ENCODE results near the gene APOA1.

The APOA1 gene

DNA sequence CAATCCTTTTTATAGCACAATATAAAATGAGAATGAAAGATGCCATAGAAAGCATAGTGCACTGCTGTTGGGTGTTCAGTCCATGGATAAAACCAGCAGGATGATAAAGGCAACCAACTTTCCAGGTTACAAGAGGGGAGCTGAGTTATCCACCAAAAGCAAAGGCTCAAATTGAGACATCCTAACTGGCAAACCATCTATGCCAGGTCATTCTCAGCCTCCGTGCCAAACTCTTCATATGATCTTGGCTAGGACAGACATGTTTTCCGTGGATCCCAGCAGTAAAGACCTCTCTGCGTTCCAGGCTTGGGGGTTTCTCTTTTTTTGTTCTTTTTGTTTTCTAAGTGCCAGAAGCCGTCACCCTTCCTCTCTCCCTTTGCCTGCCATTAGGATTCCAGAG, 7.3 kb upstream of the APOA1 start:
- no peak for DNase-seq (ENCODE audit: low read depth in 1 of 2, low spot score in 1 of 2)
- Histone ChIP-seq H3K27ac (replicated peaks) (no peak overlapping the region), H3K4me3 (replicated peaks; ENCODE audit: insufficient read depth, low read length) (no peak overlapping the region), H3K27me3 (ENCODE audit: insufficient read depth, poor library complexity, severe bottlenecking) (no peaks in the 10 kb centered on the region)
- no peak for TF ChIP-seq SPI1 (IDR thresholded peaks at IDR 0.05; ENCODE audit: borderline replicate concordance, low read depth)
- TF ChIP-seq REST (IDR thresholded peaks at IDR 0.05; ENCODE audit: insufficient replicate concordance, low read depth): no peak
- TF ChIP-seq, protein P1, sequence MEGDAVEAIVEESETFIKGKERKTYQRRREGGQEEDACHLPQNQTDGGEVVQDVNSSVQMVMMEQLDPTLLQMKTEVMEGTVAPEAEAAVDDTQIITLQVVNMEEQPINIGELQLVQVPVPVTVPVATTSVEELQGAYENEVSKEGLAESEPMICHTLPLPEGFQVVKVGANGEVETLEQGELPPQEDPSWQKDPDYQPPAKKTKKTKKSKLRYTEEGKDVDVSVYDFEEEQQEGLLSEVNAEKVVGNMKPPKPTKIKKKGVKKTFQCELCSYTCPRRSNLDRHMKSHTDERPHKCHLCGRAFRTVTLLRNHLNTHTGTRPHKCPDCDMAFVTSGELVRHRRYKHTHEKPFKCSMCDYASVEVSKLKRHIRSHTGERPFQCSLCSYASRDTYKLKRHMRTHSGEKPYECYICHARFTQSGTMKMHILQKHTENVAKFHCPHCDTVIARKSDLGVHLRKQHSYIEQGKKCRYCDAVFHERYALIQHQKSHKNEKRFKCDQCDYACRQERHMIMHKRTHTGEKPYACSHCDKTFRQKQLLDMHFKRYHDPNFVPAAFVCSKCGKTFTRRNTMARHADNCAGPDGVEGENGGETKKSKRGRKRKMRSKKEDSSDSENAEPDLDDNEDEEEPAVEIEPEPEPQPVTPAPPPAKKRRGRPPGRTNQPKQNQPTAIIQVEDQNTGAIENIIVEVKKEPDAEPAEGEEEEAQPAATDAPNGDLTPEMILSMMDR (IDR thresholded peaks at IDR 0.05; ENCODE audit: insufficient read depth, low read length): no peak
- no peak for TF ChIP-seq GABPA (IDR thresholded peaks at IDR 0.05; ENCODE audit: low read depth)
- no peak for TF ChIP-seq POLR2AphosphoS5 (IDR thresholded peaks at IDR 0.05; ENCODE audit: low read depth)

DNA sequence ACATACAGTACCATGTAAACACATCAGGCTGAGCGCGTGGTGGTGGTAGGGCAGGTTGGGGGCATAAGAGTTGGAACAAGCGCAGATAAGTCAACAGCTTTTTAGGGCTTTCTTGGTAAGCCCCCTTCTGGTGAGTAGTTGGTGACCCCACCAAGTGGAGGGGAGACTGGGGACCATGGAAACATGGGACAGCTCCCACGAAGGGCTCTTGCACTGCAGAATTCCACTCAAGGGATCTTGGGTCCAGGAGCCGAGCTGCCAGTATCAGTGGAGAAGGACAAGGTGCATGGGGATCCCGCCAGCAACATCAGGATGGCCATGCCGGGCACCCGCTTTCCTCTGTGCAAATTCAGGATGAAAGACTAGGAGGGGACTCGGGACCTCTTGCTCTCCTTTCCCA, 6.2 kb upstream of the APOA1 start:
- no peaks in the 10 kb centered on the region for H3K27me3 ChIP-seq (ENCODE audit: insufficient read depth, poor library complexity, severe bottlenecking)
- TF ChIP-seq GABPA (IDR thresholded peaks at IDR 0.05; ENCODE audit: low read depth): no peak

GRCh38 chr11:116842909-116843308, 5.5 kb upstream of the APOA1 start:
- DNase-seq (ENCODE audit: low read depth in 1 of 2, low spot score in 1 of 2): no peak
- Histone ChIP-seq H3K27me3 (ENCODE audit: insufficient read depth, poor library complexity, severe bottlenecking) (no peaks in the 10 kb centered on the region), H3K4me3 (replicated peaks; ENCODE audit: insufficient read depth, low read length) (no peak overlapping the region), H3K27ac (replicated peaks) (no peak overlapping the region)
- TF ChIP-seq REST (IDR thresholded peaks at IDR 0.05; ENCODE audit: insufficient replicate concordance, low read depth) (no peak), POLR2AphosphoS5 (IDR thresholded peaks at IDR 0.05; ENCODE audit: low read depth) (no peak), SPI1 (IDR thresholded peaks at IDR 0.05; ENCODE audit: borderline replicate concordance, low read depth) (no peak), GABPA (IDR thresholded peaks at IDR 0.05; ENCODE audit: low read depth) (no peak)
- TF ChIP-seq, protein P1 (IDR thresholded peaks at IDR 0.05; ENCODE audit: insufficient read depth, low read length): no peak

More for the DNA sequence above, 6.2 kb upstream of the APOA1 start:
- DNase-seq (ENCODE audit: low read depth in 1 of 2, low spot score in 1 of 2): no peak
- Histone ChIP-seq H3K4me3 (replicated peaks; ENCODE audit: insufficient read depth, low read length) (no peak overlapping the region), H3K27ac (replicated peaks) (no peak overlapping the region)

- TF ChIP-seq, protein P1 (IDR thresholded peaks at IDR 0.05; ENCODE audit: insufficient read depth, low read length): no peak
- no peak; the same call in 1 of the 2 replicates for TF ChIP-seq POLR2AphosphoS5 (IDR thresholded peaks at IDR 0.05; ENCODE audit: low read depth)
- Histone ChIP-seq H3K27ac (replicated peaks) (no peak overlapping the region), H3K27me3 (ENCODE audit: insufficient read depth, poor library complexity, severe bottlenecking) (no peaks in the 10 kb centered on the region), H3K4me3 (replicated peaks; ENCODE audit: insufficient read depth, low read length) (no peak overlapping the region)
- no peak for DNase-seq (ENCODE audit: low read depth in 1 of 2, low spot score in 1 of 2)
Measured at GRCh38 chr11:116842117-116842516, 4.7 kb upstream of the APOA1 start.

All from HL-60 (cell line).